GM21447 (cell line): ENCODE measurements around the gene CHCHD6.

ENCODE experiments used
- ATAC-seq: cut with Tn5 transposase; IDR thresholded peaks from one replicate; pipeline ENCODE4 v1.9.1; 2021; ENCODE audit not compliant: unreplicated experiment

Gene CHCHD6

GRCh38 chr3:126816986-126817777 lies 113.1 kb downstream of the CHCHD6 start:
- ATAC-seq = no peak

GRCh38 chr3:126817781-126818180 lies 113.7 kb downstream of the CHCHD6 start:
- no peak for ATAC-seq

- ATAC-seq = no peak
These were observed 114.5 kb downstream of the CHCHD6 start for GRCh38 chr3:126818400-126819095.

- no peak for ATAC-seq
These were observed 122.7 kb downstream of the CHCHD6 start for GRCh38 chr3:126826693-126827092.

- ATAC-seq = no peak
These were observed 123.1 kb downstream of the CHCHD6 start for GRCh38 chr3:126827121-126827520.

- no peak for ATAC-seq
These were observed 124.3 kb downstream of the CHCHD6 start for GRCh38 chr3:126828306-126828705.

- ATAC-seq = no peak
These were observed 128.9 kb downstream of the CHCHD6 start for GRCh38 chr3:126832933-126833332.

- ATAC-seq = no peak
These were observed 130.8 kb downstream of the CHCHD6 start for GRCh38 chr3:126834596-126835471.

- ATAC-seq = no peak
These were observed 131.6 kb downstream of the CHCHD6 start for GRCh38 chr3:126835472-126836219.

- ATAC-seq = no peak
These were observed 132.3 kb downstream of the CHCHD6 start for GRCh38 chr3:126836220-126836860.

- ATAC-seq = no peak
These were observed 133.7 kb downstream of the CHCHD6 start for GRCh38 chr3:126837773-126838172.

- ATAC-seq = no peak
These were observed 142.1 kb downstream of the CHCHD6 start for GRCh38 chr3:126845920-126846715.

- ATAC-seq = no peak
These were observed 143.0 kb downstream of the CHCHD6 start for GRCh38 chr3:126847061-126847460.

GRCh38 chr3:126848991-126849390 lies 145.0 kb downstream of the CHCHD6 start:
- ATAC-seq = no peak

- no peak for ATAC-seq
These were observed 145.7 kb downstream of the CHCHD6 start for GRCh38 chr3:126849768-126850167.

GRCh38 chr3:126850370-126851085 lies 146.5 kb downstream of the CHCHD6 start:
- ATAC-seq = no peak

GRCh38 chr3:126851382-126851781 lies 147.3 kb downstream of the CHCHD6 start:
- ATAC-seq = no peak

- no peak for ATAC-seq
These were observed 147.9 kb downstream of the CHCHD6 start for GRCh38 chr3:126851934-126852333.

- ATAC-seq = no peak
These were observed 148.5 kb downstream of the CHCHD6 start for GRCh38 chr3:126852511-126852910.
